HG03103 (cell line): ENCODE measurements around the gene HLA-B.
"Not testable (repeated sequence)": the region's sequence is repeated elsewhere in the genome, so short reads cannot be mapped to it uniquely, and the experiment has no call there.

Experiments
- ATAC-seq: cut with Tn5 transposase; IDR thresholded peaks from one replicate; pipeline ENCODE4 v1.9.1; 2021; ENCODE audit warnings: low read depth; ENCODE audit not compliant: unreplicated experiment

HLA-B gene

GRCh38 chr6:31356946-31357466 is at the start of gene HLA-B:
Gene HLA-B (minus strand): TSS chr6:31357179. CDS start chr6:31357158, 21 bp downstream.
- peak; percentile 58 for ATAC-seq

GRCh38 chr6:31405996-31406395 is 49.0 kb upstream of the HLA-B start:
- ATAC-seq: no peak

GRCh38 chr6:31404061-31404364 is 47.0 kb upstream of the HLA-B start:
- ATAC-seq: not testable (repeated sequence)

- peak; percentile 51 for ATAC-seq
Measured at GRCh38 chr6:31403283-31404060, 46.5 kb upstream of the HLA-B start, which contains the start of gene MICA. Gene MICA (plus strand): TSS chr6:31403595. CDS start chr6:31403633, 38 bp downstream.

- peak; percentile 14 for ATAC-seq
Measured at GRCh38 chr6:31402324-31403282, 45.6 kb upstream of the HLA-B start.

GRCh38 chr6:31401403-31401802 is 44.4 kb upstream of the HLA-B start:
- no peak for ATAC-seq

- no peak for ATAC-seq
Measured at GRCh38 chr6:31400467-31401289, 43.7 kb upstream of the HLA-B start.

GRCh38 chr6:31399589-31400466 is 42.8 kb upstream of the HLA-B start:
- ATAC-seq: no peak

- ATAC-seq: no peak
Measured at GRCh38 chr6:31397901-31398525, 41.0 kb upstream of the HLA-B start.

- ATAC-seq: not testable (repeated sequence)
Measured at GRCh38 chr6:31397153-31397499, 40.1 kb upstream of the HLA-B start.

GRCh38 chr6:31396422-31397152 is 39.6 kb upstream of the HLA-B start:
- ATAC-seq: no peak

- ATAC-seq: no peak
Measured at GRCh38 chr6:31395832-31396231, 38.9 kb upstream of the HLA-B start.

GRCh38 chr6:31394381-31394780 is 37.4 kb upstream of the HLA-B start:
- no peak for ATAC-seq

GRCh38 chr6:31393932-31394331 is 37.0 kb upstream of the HLA-B start:
- no peak for ATAC-seq

- not testable (repeated sequence) for ATAC-seq
Measured at GRCh38 chr6:31389802-31390132, 32.8 kb upstream of the HLA-B start.

GRCh38 chr6:31388916-31389801 is 32.2 kb upstream of the HLA-B start:
- not testable (repeated sequence) for ATAC-seq

GRCh38 chr6:31386977-31387376 is 30.0 kb upstream of the HLA-B start:
- ATAC-seq: no peak

- ATAC-seq: no peak
Measured at GRCh38 chr6:31386099-31386498, 29.1 kb upstream of the HLA-B start.
